GM18519 (cell line): Measurements from ENCODE around the gene RSL24D1.
A peak's percentile ranks its signal among the peaks of the same experiment; 100 is the strongest.

Source experiments
- ATAC-seq: cut with Tn5 transposase; IDR thresholded peaks from one replicate; pipeline ENCODE4 v1.9.1; 2021; ENCODE audit warnings: mild to moderate bottlenecking, moderate library complexity; ENCODE audit not compliant: unreplicated experiment, low FRiP score

RSL24D1 gene

GRCh38 chr15:55196458-55197361 lies at the start of gene RSL24D1:
RSL24D1 (minus strand) TSS chr15:55196941; CDS start chr15:55196890, 51 bp downstream.
- peak; percentile 87 for ATAC-seq

- no peak for ATAC-seq
These were observed 48.3 kb upstream of the RSL24D1 start for GRCh38 chr15:55245059-55245458.

- ATAC-seq: no peak
These were observed 45.1 kb upstream of the RSL24D1 start for GRCh38 chr15:55241891-55242290.

- no peak for ATAC-seq
These were observed 44.4 kb upstream of the RSL24D1 start for GRCh38 chr15:55241186-55241585.

GRCh38 chr15:55240125-55240760 lies 43.5 kb upstream of the RSL24D1 start:
- ATAC-seq: no peak

GRCh38 chr15:55239440-55240124 lies 42.8 kb upstream of the RSL24D1 start:
- ATAC-seq: no peak

GRCh38 chr15:55238877-55239276 lies 42.1 kb upstream of the RSL24D1 start:
- ATAC-seq: no peak

GRCh38 chr15:55237219-55238130 lies 40.7 kb upstream of the RSL24D1 start:
- no peak for ATAC-seq

GRCh38 chr15:55235546-55236036 lies 38.9 kb upstream of the RSL24D1 start:
- ATAC-seq: no peak

GRCh38 chr15:55234800-55235104 lies 38.0 kb upstream of the RSL24D1 start:
- no peak for ATAC-seq

GRCh38 chr15:55234104-55234799 lies 37.5 kb upstream of the RSL24D1 start:
- ATAC-seq: no peak

- ATAC-seq: no peak
These were observed 34.7 kb upstream of the RSL24D1 start for GRCh38 chr15:55231455-55231854.

- ATAC-seq: no peak
These were observed 34.2 kb upstream of the RSL24D1 start for GRCh38 chr15:55230953-55231352.

GRCh38 chr15:55230051-55230670 lies 33.4 kb upstream of the RSL24D1 start:
- no peak for ATAC-seq

- no peak for ATAC-seq
These were observed 29.4 kb upstream of the RSL24D1 start for GRCh38 chr15:55226127-55226526.

- ATAC-seq: peak; percentile 39
These were observed 28.2 kb upstream of the RSL24D1 start for GRCh38 chr15:55224892-55225291.

GRCh38 chr15:55222588-55222987 lies 25.8 kb upstream of the RSL24D1 start:
- peak; percentile 50 for ATAC-seq

- no peak for ATAC-seq
These were observed 24.6 kb upstream of the RSL24D1 start for GRCh38 chr15:55221090-55222011.
